Cardiac fibroblast (primary cell): ENCODE measurements around the gene GET3.

ENCODE experiments used
- DNase-seq, 2 donors: peaks; one replicate each; pipeline versions ENCODE4 v3.0.0 to v3.0.0-alpha.2; 2010; ENCODE audit warnings: low read depth in 2 of 2
- H3K4me3 ChIP-seq, 2 donors: replicated peaks in 1 of 2; 1 replicate in 1 of 2; 2 replicates in 1 of 2; pipeline ENCODE4 v1.5.1; 2011; ENCODE audit warnings: low read depth in 2 of 2, low read length in 2 of 2, mild to moderate bottlenecking in 2 of 2, moderate library complexity in 1 of 2
- CTCF ChIP-seq: IDR thresholded peaks from one replicate; pipeline ENCODE4 v1.5.1; 2011; ENCODE audit warnings: low read depth, mild to moderate bottlenecking, low read length, inconsistent platforms

Gene GET3

GRCh38 chr19:12736995-12737834 lies at the start of gene GET3:
Gene GET3, plus strand, starts transcription at chr19:12737497. Its CDS starts 9 bp downstream, at chr19:12737506.
- peak; percentile 100 for DNase-seq
- no peak for TF ChIP-seq CTCF
- peak within 1 kb of the TSS; percentile 96 to 98 for H3K4me3 ChIP-seq

- no peak for DNase-seq
- TF ChIP-seq CTCF = no peak
- no peak overlapping the region for H3K4me3 ChIP-seq
These were observed 48.3 kb upstream of the GET3 start for GRCh38 chr19:12689012-12689411.

GRCh38 chr19:12689581-12690216 lies 47.6 kb upstream of the GET3 start:
- H3K4me3 ChIP-seq = no peak overlapping the region
- no peak for DNase-seq
- no peak for TF ChIP-seq CTCF

- no peak for TF ChIP-seq CTCF
- DNase-seq = no peak
- H3K4me3 ChIP-seq = no peak overlapping the region
These were observed 44.3 kb upstream of the GET3 start for GRCh38 chr19:12692960-12693359.

- no peak overlapping the region for H3K4me3 ChIP-seq
- TF ChIP-seq CTCF = no peak
These were observed 42.7 kb upstream of the GET3 start for GRCh38 chr19:12694641-12695040.

GRCh38 chr19:12695096-12695495 lies 42.2 kb upstream of the GET3 start:
- DNase-seq = no peak
- TF ChIP-seq CTCF = no peak
- no peak overlapping the region for H3K4me3 ChIP-seq

More at GRCh38 chr19:12694641-12695040, 42.7 kb upstream of the GET3 start:
- DNase-seq = no peak
